Cortex of kidney (tissue), 1 donor: Measurements from ENCODE around the gene SLC4A2.

Source experiments
- DNase-seq: peaks from one replicate; lab custom pipeline; 2025; lab: John Stamatoyannopoulos, UW

Gene SLC4A2

DNA sequence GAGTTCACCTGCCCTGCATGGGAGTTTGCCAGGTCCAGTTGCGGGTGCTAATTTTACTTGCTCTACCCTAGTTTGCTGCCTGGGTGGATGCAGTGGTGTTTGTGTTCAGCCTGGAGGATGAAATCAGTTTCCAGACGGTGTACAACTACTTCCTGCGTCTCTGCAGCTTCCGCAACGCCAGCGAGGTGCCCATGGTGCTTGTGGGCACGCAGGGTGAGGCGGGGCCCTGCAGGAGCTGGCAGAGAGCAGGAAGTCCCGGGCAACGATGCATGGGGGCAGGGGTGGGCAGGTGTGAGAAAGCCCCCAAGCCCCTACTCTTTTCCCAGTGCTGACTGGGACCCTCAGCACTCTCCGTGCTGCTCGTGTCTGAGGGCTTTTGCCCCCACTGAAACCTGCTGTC, 58.2 kb downstream of the SLC4A2 start:
- DNase-seq: no peak

DNA sequence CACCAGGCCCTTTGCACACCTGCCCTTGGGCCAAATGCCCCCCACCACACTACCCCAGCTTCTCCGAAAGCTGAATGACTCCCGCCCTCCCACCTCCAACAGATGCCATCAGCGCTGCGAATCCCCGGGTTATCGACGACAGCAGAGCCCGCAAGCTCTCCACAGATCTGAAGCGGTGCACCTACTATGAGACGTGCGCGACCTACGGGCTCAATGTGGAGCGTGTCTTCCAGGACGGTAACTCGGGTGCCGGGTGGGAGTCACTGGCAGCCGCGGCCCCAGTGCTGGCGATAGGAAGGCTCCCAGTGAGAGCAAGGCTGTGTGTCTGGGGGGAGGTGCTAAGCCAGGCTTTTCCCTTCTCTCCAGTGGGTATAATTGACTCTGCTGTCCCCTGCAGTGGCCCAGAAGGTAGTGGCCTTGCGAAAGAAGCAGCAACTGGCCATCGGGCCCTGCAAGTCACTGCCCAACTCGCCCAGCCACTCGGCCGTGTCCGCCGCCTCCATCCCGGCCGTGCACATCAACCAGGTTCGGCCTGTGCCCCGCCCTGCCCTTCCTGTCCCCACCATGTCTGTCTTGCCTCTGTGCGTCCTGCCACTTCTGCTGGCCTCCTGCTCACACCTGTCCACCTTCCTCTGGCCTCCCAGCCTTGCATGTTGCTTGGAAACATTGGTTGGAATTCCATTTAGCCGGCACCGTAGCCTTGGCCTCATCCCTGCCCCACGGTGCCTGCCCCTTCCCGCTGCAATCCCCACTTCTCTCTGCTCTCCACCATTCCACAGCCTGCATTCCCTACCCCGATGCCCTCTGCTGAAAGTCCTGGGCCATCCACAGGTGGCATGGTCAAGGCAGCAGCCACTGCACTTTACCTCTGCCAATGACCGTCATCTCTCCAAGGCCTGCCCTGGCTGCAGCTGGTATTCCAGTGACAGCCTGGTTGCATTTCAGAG, 59.0 kb downstream of the SLC4A2 start:
- DNase-seq: no peak

DNA sequence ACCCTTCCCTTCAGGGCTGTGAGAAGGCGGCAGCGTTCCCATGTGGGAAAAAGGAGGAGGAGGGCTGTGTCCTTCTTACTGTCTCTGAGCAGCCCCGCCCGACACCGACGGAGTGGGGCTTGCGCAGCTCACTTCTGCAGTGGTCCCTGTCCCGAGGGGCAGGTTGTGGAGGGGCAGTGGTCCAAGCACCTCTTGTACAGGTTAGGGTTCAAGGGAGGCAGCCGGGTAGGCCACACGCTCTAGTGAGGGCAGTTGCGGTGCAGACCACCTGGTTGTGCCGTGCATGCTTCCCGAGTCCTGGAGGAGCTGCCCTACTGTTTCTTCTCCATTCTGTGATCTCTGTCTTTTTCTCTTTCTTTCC, 59.6 kb downstream of the SLC4A2 start:
- no peak for DNase-seq

GRCh38 chr7:151119902-151120301, 60.5 kb downstream of the SLC4A2 start:
- no peak for DNase-seq

- no peak for DNase-seq
These were observed 61.5 kb downstream of the SLC4A2 start for GRCh38 chr7:151120896-151121295.

DNA sequence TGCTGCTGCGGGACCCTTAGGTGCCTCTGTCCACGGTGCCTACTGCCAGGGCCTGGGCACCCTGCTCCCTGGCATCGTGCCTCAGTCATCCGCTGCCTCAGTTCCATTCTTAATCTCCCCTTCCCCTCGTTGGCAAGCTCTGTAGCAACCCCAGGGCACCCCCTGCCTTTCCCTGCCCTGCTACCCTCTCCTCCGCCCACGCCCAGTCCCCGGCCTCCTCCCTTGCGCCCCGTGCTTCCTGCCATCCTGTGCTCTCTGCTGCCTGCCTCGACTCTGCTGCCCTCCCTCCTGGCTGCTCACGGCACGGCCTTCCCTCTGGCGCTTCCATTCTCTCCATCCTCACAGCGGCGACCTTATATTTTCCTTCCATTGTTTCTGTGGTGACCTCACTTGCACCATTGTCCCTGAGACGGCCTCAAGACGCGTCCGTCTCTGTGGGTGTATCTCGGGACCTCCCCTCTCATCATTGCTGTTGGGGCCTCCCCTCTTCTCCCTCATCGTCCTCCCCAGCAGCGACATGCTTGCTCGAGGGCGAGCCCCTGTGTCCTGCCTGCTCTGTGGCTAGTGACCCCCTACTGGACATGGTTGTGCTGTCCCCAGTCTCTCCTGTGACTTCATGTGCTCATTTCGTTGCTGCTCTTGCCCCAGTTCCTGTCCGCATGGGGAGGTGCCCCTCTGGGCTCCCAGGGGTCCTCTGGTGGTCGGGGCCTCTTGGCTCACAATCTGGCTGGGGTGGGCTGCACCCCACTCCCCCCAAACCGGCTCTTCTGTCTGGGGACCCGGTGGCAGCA, 62.2 kb downstream of the SLC4A2 start:
- no peak for DNase-seq

DNA sequence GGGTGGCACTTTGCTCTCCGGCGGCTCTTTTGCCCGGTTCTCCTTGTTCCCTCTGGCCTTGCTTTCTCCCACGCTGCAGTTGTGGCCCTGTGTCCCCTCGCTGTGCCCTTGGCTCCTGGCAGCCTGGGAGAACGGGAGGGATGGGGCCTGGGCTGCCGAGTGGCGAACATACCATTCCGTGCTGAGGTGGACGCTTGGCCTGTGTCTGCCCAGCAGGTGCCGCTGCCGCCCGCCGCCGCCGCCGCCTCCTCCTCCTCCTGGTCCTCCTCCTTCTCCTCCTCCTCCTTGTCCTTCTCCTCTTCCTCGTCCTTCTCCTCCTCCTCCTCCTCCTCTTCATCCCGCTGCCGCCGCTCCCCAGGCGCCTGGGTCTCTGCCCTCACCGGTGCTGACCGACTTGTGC, 62.9 kb downstream of the SLC4A2 start:
- no peak for DNase-seq

GRCh38 chr7:151122796-151123157, 63.4 kb downstream of the SLC4A2 start:
- DNase-seq: no peak

DNA sequence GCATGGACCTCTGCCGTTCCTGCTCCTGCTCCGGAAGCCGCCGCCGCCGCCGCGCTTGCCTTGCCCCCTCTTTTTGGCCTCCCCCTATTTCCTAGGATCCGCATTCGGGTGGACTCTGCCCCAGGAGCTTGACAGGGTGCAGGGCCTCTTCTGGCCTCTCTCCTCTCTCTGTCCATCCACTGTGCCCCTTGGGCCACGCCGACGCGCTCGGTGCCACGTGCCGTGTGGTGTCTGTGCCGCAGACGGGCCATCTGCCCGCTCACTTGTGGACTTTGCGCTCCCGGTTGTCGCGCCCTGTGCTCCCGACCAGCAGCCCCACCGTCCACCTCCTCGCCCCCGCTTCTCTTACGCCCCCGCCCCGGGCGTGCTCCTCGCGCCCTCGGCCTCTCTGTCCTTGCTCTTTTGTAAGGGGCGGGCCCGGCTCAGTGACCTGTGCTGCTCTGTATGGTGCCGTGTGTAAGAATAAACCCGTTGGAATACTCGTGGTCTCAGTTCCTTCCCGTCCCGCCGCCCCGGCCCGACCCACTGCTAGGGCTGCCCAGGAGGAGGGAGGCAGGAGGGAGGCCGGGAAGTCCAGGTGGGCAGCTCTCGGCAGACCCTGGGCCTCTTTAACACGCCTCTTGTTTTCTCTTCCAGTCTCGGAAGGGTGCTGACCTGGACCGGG, 63.9 kb downstream of the SLC4A2 start:
- no peak for DNase-seq

DNA sequence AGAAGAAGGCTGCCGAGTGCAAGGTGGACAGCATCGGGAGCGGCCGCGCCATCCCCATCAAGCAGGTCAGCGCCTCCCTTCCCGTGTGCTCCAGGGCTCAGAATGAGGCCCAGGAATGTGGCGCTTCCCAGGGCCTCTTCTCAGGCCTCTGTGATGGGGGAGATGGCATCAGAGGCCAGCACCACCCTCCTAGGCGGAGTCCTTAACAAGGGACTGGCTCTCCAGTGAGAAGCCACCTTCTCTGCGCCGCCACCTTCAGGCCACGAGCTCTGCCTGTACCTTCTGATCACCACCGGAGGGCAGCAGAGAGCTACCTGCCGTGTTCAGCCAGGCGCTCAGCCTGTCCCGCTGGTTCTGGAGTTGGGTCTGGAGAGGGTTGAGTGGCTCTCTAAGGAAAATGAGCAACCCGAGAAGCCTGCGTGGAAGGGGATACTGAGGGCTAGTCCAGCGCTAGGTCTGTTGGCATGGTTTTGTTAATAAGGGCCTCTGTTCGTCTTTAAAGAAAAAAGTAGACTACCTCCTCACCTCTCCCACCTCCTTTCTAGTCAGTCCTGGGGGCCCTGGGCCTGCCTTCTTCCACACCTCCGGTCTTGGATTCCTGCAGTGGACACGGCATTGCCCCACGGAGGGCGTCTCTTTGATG, 64.6 kb downstream of the SLC4A2 start:
- no peak for DNase-seq

DNA sequence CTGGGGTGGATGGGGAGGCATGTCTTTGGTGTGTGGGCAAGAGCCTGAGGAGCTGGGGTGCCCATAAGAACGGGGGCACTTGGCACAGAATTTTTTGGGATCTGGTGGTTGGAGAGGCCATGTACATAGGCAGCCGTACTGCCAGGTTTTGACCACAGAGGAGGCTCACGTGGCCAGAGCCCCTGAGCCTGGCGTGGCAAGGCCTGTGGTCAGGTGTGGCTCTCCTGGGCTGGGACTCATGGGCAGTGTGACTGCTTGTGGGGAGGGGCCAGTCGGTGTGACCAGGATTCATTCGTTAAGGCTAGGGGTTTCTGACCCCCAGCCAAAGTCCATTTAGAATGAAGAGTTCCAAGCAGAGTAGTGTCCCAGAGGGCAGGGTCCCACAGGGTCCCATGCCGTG, 65.1 kb downstream of the SLC4A2 start:
- no peak for DNase-seq

GRCh38 chr7:151124899-151125399, 65.6 kb downstream of the SLC4A2 start:
- no peak for DNase-seq

GRCh38 chr7:151125470-151125845, 66.1 kb downstream of the SLC4A2 start:
- no peak for DNase-seq

GRCh38 chr7:151125846-151126481, 66.6 kb downstream of the SLC4A2 start:
- no peak for DNase-seq
